ENCODE results near the gene SLC38A3.

The SLC38A3 gene

GRCh38 chr3:50190936-50191660 lies 14.0 kb upstream of the SLC38A3 start, which contains the start of gene GNAT1:
Gene GNAT1 (plus strand): TSS chr3:50191610. CDS start chr3:50191726, 116 bp downstream.
- in situ Hi-C loops (cut with MboI; ENCODE audit: low sequenced_read_pairs) = no loop called here

- in situ Hi-C loops (cut with MboI; ENCODE audit: low sequenced_read_pairs) = no loop called here
Observed at GRCh38 chr3:50192124-50192523, 12.9 kb upstream of the SLC38A3 start.

GRCh38 chr3:50192689-50193141 lies 12.4 kb upstream of the SLC38A3 start:
- in situ Hi-C loops (cut with MboI; ENCODE audit: low sequenced_read_pairs) = no loop called here

- in situ Hi-C loops (cut with MboI; ENCODE audit: low sequenced_read_pairs) = no loop called here
Observed at GRCh38 chr3:50193286-50193685, 11.8 kb upstream of the SLC38A3 start.

- in situ Hi-C loops (cut with MboI; ENCODE audit: low sequenced_read_pairs) = no loop called here
Observed at GRCh38 chr3:50193746-50194127, 11.3 kb upstream of the SLC38A3 start.

GRCh38 chr3:50194128-50194902 lies 10.8 kb upstream of the SLC38A3 start:
- in situ Hi-C loops (cut with MboI; ENCODE audit: low sequenced_read_pairs) = no loop called here

- in situ Hi-C loops (cut with MboI; ENCODE audit: low sequenced_read_pairs) = no loop called here
Observed at GRCh38 chr3:50194903-50195500, 10.1 kb upstream of the SLC38A3 start.

GRCh38 chr3:50195501-50196252 lies 9.4 kb upstream of the SLC38A3 start:
- in situ Hi-C loops (cut with MboI; ENCODE audit: low sequenced_read_pairs) = no loop called here

- in situ Hi-C loops (cut with MboI; ENCODE audit: low sequenced_read_pairs) = no loop called here
Observed at GRCh38 chr3:50196253-50196801, 8.7 kb upstream of the SLC38A3 start.

GRCh38 chr3:50201573-50202315 lies 3.3 kb upstream of the SLC38A3 start:
- in situ Hi-C loops (cut with MboI; ENCODE audit: low sequenced_read_pairs) = no loop called here

- in situ Hi-C loops (cut with MboI; ENCODE audit: low sequenced_read_pairs) = no loop called here
Observed at GRCh38 chr3:50202353-50203112, 2.5 kb upstream of the SLC38A3 start.

GRCh38 chr3:50203113-50203808 lies 1.8 kb upstream of the SLC38A3 start:
- in situ Hi-C loops (cut with MboI; ENCODE audit: low sequenced_read_pairs) = no loop called here

- in situ Hi-C loops (cut with MboI; ENCODE audit: low sequenced_read_pairs) = no loop called here
Observed at GRCh38 chr3:50203809-50204803, 965 bp upstream of the SLC38A3 start.

- in situ Hi-C loops (cut with MboI; ENCODE audit: low sequenced_read_pairs) = no loop called here
Observed at GRCh38 chr3:50205413-50206276, 574 bp downstream of the SLC38A3 start.

GRCh38 chr3:50207359-50208042 lies 2.4 kb downstream of the SLC38A3 start:
- in situ Hi-C loops (cut with MboI; ENCODE audit: low sequenced_read_pairs) = no loop called here
